H1 (cell line): ENCODE data around the gene KRTAP12-2. TPM values are rescaled to one million over a fixed set of nuclear protein-coding genes. Genes with fewer than 3 reads are reported as not detected.

Experiments
- BACH1 ChIP-seq: IDR thresholded peaks from 2 replicates; pipeline ENCODE4 v1.6.1; 2012; ENCODE audit warnings: low read length, improper control_type of control experiment
- BCL11A ChIP-seq, 2 experiments: IDR thresholded peaks; one replicate each; pipeline ENCODE4 v1.6.1; 2011; ENCODE audit warnings: low read depth in 2 of 2, low read length in 2 of 2, mild to moderate bottlenecking in 2 of 2
- HDAC2 ChIP-seq, 2 experiments: fragments of 300-600 bp in 1 of 2; sonication (generic) in 1 of 2; IDR thresholded peaks; 2 replicates each; pipeline ENCODE4 v1.6.1; 2011 to 2012; ENCODE audit warnings: low read depth in 2 of 2, low read length in 2 of 2, mild to moderate bottlenecking in 2 of 2, moderate library complexity in 2 of 2, borderline replicate concordance in 1 of 2, inconsistent platforms in 1 of 2
- MAFK ChIP-seq: IDR thresholded peaks from 2 replicates; pipeline ENCODE4 v1.6.1; 2012; ENCODE audit warnings: low read depth, mild to moderate bottlenecking, improper control_type of control experiment, low read length
- polyA plus RNA-seq, 7 experiments: library from polyadenylated mRNA; depleted of rRNA in 3 of 7; stranded (reverse) in 5 of 7; unstranded in 2 of 7; fragments of >200 nt in 5 of 7; fragments of 200-250 nt in 2 of 7; gene quantifications; 1 replicate in 5 of 7; 2 replicates in 1 of 7; 4 replicates in 1 of 7; pipeline versions ENCODE4 v1.2.1 to v1.2.3, GENCODE V29; 2011 to 2013; ENCODE audit warnings: missing spikeins in 2 of 7, mixed read lengths in 2 of 7
- total RNA-seq: library from RNA; stranded (reverse); fragmentation: NEBNext Ultra II Directional; extraction: Animal tissue kit (Norgen Biotek cat#: 25700); gene quantifications from 2 replicates; pipeline ENCODE4 v1.2.1, GENCODE V29; 2021

Gene KRTAP12-2
- total and polyA plus RNA-seq, 2 of the 8 experiments (the other 6 are each of a cell fraction or from before 2014, with no cell fraction given) = 0.50 TPM; not detected in 1

DNA sequence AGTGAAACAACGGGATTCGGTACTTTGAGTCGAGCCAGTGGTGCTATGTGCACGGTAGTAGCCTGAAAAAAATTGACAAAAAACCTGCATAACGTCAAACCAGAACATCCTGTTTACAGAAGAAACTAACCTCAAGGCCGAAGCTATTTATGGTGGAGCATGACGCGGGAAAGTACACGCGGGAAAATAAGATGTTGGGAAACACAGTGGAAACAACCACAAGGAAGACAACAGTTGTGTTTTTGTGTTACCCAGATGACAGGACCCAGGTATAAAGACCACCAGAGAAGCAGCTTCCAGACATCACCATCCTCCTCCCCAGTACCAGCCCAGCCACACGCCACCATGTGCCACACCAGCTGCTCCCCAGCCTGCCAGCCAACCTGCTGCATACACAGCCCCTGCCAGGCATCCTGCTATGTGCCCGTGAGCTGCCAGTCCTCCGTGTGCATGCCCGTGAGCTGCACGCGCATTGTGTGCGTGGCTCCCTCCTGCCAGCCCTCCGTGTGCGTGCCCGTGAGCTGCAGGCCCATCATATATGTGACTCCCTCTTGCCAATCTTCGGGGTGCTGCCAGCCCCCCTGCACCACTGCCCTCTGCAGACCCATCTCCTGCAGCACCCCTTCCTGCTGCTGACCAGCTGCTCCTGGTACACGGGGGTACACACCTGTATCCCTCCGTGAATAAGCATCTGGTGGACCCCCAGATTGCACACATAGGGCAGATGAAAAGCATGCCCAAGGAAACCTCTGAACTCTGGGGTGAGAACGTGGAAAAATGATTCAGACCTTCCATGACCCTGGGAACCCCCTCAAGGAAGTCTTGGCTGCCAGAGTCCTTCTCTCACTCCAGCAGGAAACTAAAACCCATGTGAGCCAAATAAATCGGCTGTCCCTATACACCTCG lies 8.8 kb downstream of the KRTAP12-2 start, which contains the start of gene KRTAP12-3 (continued):
- TF ChIP-seq BCL11A (IDR thresholded peaks at IDR 0.05; ENCODE audit: low read depth in 2 of 2, low read length in 2 of 2) (no peak), HDAC2 (IDR thresholded peaks at IDR 0.05; ENCODE audit: borderline replicate concordance in 1 of 2, low read depth in 2 of 2, low read length in 2 of 2) (no peak), BACH1 (no peak), MAFK (no peak)
